AG09319 (cell line): Measurements from ENCODE around the gene ST6GAL1.
"Not testable (repeated sequence)": the region's sequence is repeated elsewhere in the genome, so short reads cannot be mapped to it uniquely, and the experiment has no call there.

ENCODE experiments used
- DNase-seq: peaks from one replicate; pipeline ENCODE4 v3.0.0-alpha.2; 2010; ENCODE audit warnings: low read depth; ENCODE audit errors: extremely low read depth
- TF ChIP-seq, protein P1 (sequence below): IDR thresholded peaks from 2 replicates; pipeline ENCODE4 v1.5.1; 2011; ENCODE audit warnings: low read depth, mild to moderate bottlenecking, inconsistent platforms, low read length, moderate library complexity

Gene ST6GAL1

DNA sequence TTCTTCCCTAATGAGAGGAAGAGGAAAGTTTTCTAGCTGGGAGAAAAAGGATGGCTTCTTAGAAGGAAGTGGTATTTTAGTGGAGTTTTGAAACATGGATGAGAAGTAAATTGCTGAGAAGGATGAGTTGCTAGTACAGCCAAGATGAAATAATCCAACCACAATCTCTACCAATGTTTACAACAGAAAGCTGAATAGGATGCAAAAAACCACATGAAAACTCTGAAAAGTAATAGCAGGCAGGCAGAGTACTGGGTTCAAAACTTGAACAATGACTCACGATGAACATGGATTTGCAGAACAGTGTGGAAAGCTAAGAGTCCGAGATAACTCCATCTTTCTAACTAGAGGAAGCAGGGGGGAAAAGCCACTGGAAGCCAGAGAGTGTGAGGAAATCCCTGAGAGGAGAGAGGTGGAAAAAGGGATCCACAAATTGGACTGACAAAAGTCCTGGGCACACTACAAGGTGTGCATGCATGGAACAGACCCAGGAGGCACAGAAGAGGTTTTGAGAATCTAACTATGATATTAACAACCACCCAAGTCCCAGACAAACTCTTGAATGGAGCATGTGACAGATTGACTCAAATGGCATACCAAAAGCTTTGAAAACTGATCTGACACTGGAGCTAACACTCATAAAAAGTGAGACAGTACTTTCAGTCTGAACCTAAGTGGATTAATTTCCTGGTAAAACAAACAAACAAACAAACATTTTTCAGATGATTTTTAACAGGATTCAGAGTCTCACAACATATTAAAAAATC, 76.7 kb downstream of the ST6GAL1 start:
- TF ChIP-seq, protein P1, sequence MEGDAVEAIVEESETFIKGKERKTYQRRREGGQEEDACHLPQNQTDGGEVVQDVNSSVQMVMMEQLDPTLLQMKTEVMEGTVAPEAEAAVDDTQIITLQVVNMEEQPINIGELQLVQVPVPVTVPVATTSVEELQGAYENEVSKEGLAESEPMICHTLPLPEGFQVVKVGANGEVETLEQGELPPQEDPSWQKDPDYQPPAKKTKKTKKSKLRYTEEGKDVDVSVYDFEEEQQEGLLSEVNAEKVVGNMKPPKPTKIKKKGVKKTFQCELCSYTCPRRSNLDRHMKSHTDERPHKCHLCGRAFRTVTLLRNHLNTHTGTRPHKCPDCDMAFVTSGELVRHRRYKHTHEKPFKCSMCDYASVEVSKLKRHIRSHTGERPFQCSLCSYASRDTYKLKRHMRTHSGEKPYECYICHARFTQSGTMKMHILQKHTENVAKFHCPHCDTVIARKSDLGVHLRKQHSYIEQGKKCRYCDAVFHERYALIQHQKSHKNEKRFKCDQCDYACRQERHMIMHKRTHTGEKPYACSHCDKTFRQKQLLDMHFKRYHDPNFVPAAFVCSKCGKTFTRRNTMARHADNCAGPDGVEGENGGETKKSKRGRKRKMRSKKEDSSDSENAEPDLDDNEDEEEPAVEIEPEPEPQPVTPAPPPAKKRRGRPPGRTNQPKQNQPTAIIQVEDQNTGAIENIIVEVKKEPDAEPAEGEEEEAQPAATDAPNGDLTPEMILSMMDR: no peak
- no peak for DNase-seq

DNA sequence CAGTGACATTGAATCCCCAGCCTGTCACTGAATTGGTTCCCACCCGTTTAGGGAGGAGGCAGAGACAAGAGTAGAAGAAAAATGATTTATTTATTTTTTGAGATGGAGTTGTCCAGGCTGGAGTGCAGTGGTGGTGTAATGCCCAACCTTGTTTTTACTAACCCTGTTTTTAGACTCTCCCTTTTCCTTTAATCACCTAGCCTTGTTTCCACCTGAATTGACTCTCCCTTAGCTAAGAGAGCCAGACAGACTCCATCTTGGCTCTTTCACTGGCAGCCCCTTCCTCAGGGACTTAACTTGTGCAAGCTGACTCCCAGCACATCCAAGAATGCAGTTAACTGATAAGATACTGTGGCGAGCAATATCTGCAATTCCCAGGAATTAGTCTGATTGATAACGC, 80.1 kb downstream of the ST6GAL1 start:
- DNase-seq: not testable (repeated sequence)

DNA sequence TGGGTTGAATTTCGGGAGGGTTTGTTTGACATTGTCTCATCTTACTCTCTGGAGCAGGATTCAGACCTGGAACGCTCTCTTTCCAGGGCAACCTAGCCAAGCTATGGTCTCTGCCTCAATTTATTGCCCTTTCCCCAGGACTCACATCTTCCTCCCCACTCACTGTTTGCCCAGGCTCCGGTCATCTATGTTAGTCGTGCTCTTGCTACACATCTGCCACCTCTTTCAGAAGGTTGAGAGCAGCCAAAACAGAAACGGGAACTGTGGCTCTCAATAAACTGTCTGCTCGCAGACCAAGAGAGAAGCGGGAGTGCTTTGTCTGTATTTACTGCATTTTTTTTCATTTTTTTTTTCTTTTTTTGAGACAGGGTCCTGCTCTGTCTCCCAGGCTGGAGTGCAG, 81.6 kb downstream of the ST6GAL1 start:
- no peak for DNase-seq
- TF ChIP-seq, protein P1: no peak

DNA sequence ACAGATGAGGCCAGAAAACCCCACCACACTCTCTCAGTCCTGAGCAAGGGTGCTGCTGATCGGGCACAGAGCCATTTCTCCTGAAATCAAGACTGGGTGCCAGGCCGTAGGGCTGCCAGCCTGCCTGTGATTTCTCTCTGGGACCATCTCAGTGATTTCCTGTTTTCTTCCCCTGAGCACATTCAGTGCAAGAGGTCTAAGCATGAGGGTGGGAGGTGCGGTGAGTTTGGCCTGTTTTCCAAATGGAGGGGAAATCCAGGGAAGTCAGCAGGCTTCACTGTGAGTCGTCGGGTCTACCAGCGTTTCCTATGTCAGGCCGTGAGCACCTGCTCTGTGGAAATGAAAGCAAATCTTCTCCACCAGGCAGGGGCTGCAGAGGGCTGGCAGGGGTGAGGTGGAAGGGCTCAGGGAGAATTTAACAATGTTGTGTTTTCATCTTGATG, 82.3 kb downstream of the ST6GAL1 start:
- no peak for DNase-seq
- TF ChIP-seq, protein P1: no peak

DNA sequence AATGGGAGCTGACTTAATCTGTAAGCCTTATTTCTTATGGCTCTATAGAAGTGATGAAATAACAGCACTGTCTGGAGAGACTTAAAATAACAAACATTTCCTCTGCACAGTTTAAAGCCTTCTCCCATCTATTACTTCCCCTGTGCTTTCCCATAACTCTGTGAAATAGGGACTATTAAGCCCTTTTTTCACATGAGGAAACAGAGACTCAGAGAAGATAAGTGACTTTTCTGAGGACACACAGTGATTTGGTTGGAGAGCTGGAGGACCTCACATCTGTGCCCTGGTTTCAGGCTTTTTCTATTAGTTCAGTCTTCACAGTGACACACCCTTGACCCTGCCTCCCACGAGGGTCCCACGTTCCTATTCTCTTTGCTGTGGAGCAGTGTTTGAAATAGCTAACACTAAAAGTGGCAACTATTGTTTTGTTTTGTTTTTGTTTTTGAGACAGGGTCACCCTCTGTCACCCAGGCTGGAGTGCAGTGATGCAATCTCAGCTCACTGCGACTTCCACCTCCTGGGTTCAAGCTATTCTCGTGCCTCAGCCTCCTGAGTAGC, 82.9 kb downstream of the ST6GAL1 start:
- TF ChIP-seq, protein P1: no peak

DNA sequence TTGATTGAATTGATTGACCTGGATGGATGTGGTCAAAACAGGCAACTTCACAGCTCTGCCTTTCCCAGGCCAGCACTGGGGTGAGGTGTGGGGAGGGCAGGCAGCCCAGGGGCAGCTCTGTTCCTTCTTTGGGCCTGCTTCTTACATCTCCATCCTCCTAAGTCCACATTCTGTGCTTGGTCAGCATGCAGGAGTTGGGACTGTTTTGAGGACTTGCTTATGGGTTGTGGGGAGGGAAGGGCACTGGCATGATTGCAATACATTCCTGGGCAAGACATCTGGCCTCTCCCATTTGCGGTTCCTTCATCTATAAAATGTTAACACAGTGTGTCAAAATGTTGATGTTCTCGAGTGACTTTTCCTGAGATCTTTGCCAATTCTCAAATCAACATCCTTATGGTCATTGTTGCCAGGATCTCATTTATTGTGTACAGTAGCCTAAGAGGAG, 84.1 kb downstream of the ST6GAL1 start:
- TF ChIP-seq, protein P1: no peak
- no peak for DNase-seq

More for the DNA sequence above, 82.9 kb downstream of the ST6GAL1 start:
- no peak for DNase-seq

DNA sequence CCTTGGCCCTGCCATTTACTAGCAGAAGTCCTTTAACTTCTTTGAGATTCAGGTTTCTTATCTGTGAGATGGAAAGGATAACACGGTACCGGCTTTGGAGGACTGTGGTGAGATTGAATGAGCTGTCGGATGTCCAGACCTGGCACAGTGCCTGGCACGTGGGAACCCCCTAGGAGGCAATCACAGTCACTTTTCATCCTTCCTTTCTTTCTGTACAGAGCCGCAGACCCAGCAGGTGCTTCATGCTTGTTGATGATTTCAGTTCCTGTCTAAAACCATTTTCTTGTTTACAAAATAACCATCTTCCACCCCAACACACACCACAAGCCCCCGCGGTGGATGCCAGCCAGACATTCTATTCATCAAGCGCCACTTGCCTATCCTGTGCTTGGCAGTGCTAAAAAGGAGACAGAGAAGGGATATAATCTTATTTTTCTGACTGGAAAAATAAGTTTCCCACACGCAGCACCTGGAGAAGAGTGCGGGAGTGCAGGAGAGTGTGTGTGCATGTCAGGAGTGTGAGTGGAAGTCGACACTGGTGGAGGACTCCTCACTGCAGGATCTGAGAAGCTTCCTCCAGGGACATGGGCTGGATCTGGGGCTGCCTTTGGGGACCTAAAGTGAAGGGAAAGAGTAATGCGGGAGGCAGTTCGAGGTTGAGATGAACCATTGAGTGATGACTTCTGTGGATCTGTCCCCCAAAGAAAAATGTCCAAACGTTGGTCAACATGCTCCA, 85.7 kb downstream of the ST6GAL1 start:
- TF ChIP-seq, protein P1: no peak
- DNase-seq: no peak
